ENCODE data around the gene ACOX1.

Gene ACOX1

DNA sequence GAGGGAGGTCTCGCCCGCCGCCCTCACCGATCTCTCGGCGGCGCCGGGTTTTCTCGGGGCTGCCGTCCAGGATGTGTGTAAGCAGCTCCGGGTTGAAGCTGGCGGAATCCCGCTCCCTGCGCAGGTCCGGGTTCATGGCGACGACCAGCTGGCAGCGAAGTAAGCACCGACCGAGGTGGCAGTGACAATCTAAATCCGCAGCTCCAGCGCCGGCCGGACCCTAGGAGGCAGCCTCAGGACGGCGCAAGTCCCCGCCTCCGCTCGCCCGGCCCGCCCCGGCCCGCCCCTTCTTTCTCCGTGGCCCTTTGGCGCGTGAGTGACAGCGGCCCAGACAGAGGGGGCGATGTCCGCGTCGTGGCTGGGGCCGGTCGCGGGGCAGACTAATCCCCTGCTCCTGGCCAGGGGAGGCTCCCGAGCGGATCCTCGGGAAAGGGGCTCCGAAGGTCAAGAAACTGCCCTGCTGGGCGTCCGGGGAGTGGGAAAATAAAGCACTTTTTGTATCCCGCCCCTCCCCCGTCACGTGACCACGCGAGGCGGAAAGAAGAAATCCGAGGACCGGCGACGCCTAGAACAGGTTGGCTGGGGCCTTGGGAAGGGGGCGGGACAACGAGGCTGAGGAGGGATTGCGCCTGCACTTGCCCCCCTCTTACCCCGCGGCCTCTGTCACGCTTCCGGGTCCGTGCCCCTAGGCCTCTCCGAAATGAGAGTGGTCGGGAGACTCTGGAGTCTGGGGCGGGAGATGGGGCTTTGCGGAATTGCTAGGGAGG, at the start of gene ACOX1, which contains the start of gene TEN1:
Gene ACOX1 (minus strand): TSS at position 229 of the 767 bp plus-strand sequence. CDS start 93 bp downstream, at position 136.
Gene TEN1 (plus strand): TSS at position 303 of the 767 bp plus-strand sequence. CDS start 6,953 bp downstream, outside the sequence.
- peak; percentile 75 for TF ChIP-seq EGR1 (IDR thresholded peaks at IDR 0.05)
- TF ChIP-seq ZBTB7A (IDR thresholded peaks at IDR 0.05; ENCODE audit: low read depth), result peak; percentile 61
- TF ChIP-seq, protein P1, sequence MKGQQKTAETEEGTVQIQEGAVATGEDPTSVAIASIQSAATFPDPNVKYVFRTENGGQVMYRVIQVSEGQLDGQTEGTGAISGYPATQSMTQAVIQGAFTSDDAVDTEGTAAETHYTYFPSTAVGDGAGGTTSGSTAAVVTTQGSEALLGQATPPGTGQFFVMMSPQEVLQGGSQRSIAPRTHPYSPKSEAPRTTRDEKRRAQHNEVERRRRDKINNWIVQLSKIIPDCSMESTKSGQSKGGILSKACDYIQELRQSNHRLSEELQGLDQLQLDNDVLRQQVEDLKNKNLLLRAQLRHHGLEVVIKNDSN (IDR thresholded peaks at IDR 0.05), result peak; percentile 100
- TF ChIP-seq FOXM1 (IDR thresholded peaks at IDR 0.05; ENCODE audit: borderline replicate concordance, low read depth), result no peak; the same call in 1 of the 2 replicates
- peak; percentile 84 for TF ChIP-seq TAF1 (IDR thresholded peaks at IDR 0.05; ENCODE audit: low read depth)
- 0 out of 2 replicates have a peak, but pooled peaks have one; percentile 7 for TF ChIP-seq CREB1 (IDR thresholded peaks at IDR 0.05; ENCODE audit: low read depth)
- TF ChIP-seq TEAD4 (IDR thresholded peaks at IDR 0.05), result 0 out of 2 replicates have a peak, but pooled peaks have one; percentile 9
- TF ChIP-seq, protein P2, sequence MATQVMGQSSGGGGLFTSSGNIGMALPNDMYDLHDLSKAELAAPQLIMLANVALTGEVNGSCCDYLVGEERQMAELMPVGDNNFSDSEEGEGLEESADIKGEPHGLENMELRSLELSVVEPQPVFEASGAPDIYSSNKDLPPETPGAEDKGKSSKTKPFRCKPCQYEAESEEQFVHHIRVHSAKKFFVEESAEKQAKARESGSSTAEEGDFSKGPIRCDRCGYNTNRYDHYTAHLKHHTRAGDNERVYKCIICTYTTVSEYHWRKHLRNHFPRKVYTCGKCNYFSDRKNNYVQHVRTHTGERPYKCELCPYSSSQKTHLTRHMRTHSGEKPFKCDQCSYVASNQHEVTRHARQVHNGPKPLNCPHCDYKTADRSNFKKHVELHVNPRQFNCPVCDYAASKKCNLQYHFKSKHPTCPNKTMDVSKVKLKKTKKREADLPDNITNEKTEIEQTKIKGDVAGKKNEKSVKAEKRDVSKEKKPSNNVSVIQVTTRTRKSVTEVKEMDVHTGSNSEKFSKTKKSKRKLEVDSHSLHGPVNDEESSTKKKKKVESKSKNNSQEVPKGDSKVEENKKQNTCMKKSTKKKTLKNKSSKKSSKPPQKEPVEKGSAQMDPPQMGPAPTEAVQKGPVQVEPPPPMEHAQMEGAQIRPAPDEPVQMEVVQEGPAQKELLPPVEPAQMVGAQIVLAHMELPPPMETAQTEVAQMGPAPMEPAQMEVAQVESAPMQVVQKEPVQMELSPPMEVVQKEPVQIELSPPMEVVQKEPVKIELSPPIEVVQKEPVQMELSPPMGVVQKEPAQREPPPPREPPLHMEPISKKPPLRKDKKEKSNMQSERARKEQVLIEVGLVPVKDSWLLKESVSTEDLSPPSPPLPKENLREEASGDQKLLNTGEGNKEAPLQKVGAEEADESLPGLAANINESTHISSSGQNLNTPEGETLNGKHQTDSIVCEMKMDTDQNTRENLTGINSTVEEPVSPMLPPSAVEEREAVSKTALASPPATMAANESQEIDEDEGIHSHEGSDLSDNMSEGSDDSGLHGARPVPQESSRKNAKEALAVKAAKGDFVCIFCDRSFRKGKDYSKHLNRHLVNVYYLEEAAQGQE (IDR thresholded peaks at IDR 0.05; ENCODE audit: low read depth), result no peak
- no peak; the same call in 1 of the 2 replicates for TF ChIP-seq EP300 (IDR thresholded peaks at IDR 0.05; ENCODE audit: borderline replicate concordance)
- TF ChIP-seq NFIC (IDR thresholded peaks at IDR 0.05), result no peak
- peak; percentile 57 for TF ChIP-seq TCF12 (IDR thresholded peaks at IDR 0.05; ENCODE audit: low read depth)
- TF ChIP-seq, protein P3, sequence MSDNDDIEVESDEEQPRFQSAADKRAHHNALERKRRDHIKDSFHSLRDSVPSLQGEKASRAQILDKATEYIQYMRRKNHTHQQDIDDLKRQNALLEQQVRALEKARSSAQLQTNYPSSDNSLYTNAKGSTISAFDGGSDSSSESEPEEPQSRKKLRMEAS (IDR thresholded peaks at IDR 0.05), result peak; percentile 62
- TF ChIP-seq YY1 (IDR thresholded peaks at IDR 0.05; ENCODE audit: low read depth), result peak; percentile 80
- no peak for TF ChIP-seq RAD21 (IDR thresholded peaks at IDR 0.05; ENCODE audit: low read depth)
- TF ChIP-seq CEBPB (IDR thresholded peaks at IDR 0.05), result no peak

DNA sequence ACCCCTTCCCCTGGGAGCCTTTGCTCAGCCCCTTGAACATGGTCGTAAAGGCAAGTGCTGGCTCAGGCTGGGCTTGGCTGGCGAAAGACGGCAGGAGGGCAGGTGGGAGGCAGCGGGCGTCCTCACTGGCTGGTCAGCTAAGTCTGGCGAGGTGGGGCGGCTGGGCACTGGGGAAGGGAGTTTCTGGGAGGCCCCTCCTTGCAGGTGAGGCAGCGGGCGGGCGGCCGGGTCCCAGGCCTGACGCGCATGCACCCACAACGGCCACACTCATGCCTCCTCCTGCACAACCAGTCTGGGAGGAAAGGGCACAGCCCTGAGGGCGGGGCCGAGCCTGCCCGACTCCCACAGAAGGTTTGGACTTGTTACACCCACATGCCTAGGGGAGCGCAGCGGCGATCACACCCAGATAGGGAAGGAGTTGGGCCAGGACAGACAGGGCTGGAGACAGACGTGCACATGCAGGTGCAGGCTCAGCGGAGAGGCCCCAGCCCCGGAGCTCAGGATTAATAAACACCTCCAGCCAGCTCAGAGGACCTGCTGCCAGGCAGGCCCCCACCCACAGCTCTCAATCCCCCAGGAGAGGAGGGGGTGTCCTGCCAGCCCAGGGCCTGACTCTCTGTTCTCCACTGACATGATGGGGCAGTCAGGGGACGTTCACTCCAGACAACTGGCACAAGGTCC, 48.3 kb upstream of the ACOX1 start, which contains the start of gene EVPL:
Gene EVPL (minus strand): TSS at position 148 of the 681 bp plus-strand sequence. CDS start 108 bp downstream, at position 40.
- TF ChIP-seq EGR1 (IDR thresholded peaks at IDR 0.05), result no peak
- no peak for TF ChIP-seq RAD21 (IDR thresholded peaks at IDR 0.05; ENCODE audit: low read depth)
- 0 out of 2 replicates have a peak, but pooled peaks have one; percentile 30 for TF ChIP-seq TCF12 (IDR thresholded peaks at IDR 0.05; ENCODE audit: low read depth)
- no peak for TF ChIP-seq TEAD4 (IDR thresholded peaks at IDR 0.05)
- TF ChIP-seq, protein P1 (IDR thresholded peaks at IDR 0.05), result no peak
- TF ChIP-seq, protein P3 (IDR thresholded peaks at IDR 0.05), result peak; percentile 89
- TF ChIP-seq CREB1 (IDR thresholded peaks at IDR 0.05; ENCODE audit: low read depth), result no peak
- TF ChIP-seq TAF1 (IDR thresholded peaks at IDR 0.05; ENCODE audit: low read depth), result peak; percentile 51; the same call in 1 of the 2 replicates
- no peak for TF ChIP-seq NFIC (IDR thresholded peaks at IDR 0.05)

DNA sequence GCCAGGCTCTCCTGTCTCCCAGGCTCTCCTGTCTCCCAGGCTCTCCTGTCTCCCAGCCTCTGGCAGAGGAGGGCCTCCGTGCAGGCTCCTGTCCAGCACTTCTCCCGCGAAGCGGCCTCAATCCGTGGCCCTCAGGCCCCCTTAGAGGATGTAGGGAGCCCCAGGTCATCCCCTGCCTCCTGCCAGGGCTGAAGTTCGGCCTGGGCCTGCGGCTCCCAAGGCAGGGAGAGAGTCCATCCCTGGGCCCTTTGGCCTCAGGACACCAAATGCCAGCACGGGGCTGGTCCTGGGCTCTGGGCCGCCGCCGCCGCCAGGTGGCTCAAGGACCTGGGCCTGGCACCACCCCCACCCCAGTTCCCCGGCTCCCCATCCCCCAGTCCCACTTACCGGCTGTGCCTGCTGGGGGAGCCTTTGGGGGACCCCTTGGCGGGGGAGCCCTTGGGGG, 47.8 kb upstream of the ACOX1 start:
- no peak for TF ChIP-seq NFIC (IDR thresholded peaks at IDR 0.05)
- TF ChIP-seq EGR1 (IDR thresholded peaks at IDR 0.05), result no peak
- TF ChIP-seq TEAD4 (IDR thresholded peaks at IDR 0.05), result no peak
- TF ChIP-seq ZBTB7A (IDR thresholded peaks at IDR 0.05; ENCODE audit: low read depth), result no peak
- no peak for TF ChIP-seq FOXM1 (IDR thresholded peaks at IDR 0.05; ENCODE audit: borderline replicate concordance, low read depth)

DNA sequence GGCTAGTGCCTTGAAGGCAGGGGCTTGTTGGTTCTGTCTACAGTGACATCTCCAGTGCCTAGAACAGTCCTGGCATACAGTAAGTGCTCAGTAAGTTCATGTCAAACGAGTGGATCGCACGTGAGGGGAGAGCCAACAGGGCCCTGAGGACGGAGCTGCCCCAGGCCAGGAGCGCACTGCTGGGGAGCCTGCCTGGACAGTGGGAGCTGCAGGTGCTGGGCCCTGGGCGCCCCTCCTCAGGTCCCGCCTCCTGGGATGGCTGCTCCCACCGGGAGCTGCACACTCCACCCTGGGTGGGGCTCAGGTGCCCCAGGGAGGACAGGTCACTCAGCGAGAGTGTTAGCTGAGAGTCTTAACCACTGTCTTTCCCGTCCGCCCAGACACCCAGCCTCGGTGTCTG, 46.3 kb upstream of the ACOX1 start:
- TF ChIP-seq FOXM1 (IDR thresholded peaks at IDR 0.05; ENCODE audit: borderline replicate concordance, low read depth) (no peak), RAD21 (IDR thresholded peaks at IDR 0.05; ENCODE audit: low read depth) (no peak), TCF12 (IDR thresholded peaks at IDR 0.05; ENCODE audit: low read depth) (no peak), EP300 (IDR thresholded peaks at IDR 0.05; ENCODE audit: borderline replicate concordance) (no peak), CEBPB (IDR thresholded peaks at IDR 0.05) (no peak), EGR1 (IDR thresholded peaks at IDR 0.05) (no peak), ZBTB7A (IDR thresholded peaks at IDR 0.05; ENCODE audit: low read depth) (no peak), TAF1 (IDR thresholded peaks at IDR 0.05; ENCODE audit: low read depth) (no peak), TEAD4 (IDR thresholded peaks at IDR 0.05) (no peak), NFIC (IDR thresholded peaks at IDR 0.05) (no peak)

DNA sequence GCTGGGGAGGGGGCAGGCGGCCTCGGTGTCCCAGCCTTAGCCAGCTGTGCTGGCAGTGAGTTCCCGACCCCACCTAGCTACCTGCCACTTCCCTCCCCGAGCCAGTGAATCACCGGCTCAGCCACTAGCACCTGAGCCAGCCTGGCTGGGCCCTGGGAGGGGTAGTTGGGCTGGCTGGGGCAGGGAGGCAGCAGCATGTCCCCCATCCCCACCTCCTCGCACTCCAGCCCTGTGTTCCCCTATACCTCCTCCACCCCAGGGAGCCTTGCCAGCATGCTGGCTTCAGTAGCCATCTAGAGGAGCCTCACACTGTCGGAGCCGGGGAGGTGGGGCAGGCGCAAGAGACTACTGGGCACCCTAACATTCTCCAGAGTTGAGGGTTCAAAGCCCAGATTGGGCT, 45.4 kb upstream of the ACOX1 start:
- TF ChIP-seq CREB1 (IDR thresholded peaks at IDR 0.05; ENCODE audit: low read depth), result no peak
- TF ChIP-seq, protein P3 (IDR thresholded peaks at IDR 0.05), result no peak
- no peak for TF ChIP-seq TAF1 (IDR thresholded peaks at IDR 0.05; ENCODE audit: low read depth)
- TF ChIP-seq, protein P1 (IDR thresholded peaks at IDR 0.05), result no peak
- TF ChIP-seq, protein P2 (IDR thresholded peaks at IDR 0.05; ENCODE audit: low read depth), result no peak
- no peak for TF ChIP-seq CEBPB (IDR thresholded peaks at IDR 0.05)
- TF ChIP-seq NFIC (IDR thresholded peaks at IDR 0.05), result no peak
- no peak for TF ChIP-seq TEAD4 (IDR thresholded peaks at IDR 0.05)
- TF ChIP-seq YY1 (IDR thresholded peaks at IDR 0.05; ENCODE audit: low read depth), result no peak
- TF ChIP-seq RAD21 (IDR thresholded peaks at IDR 0.05; ENCODE audit: low read depth), result no peak
- no peak for TF ChIP-seq ZBTB7A (IDR thresholded peaks at IDR 0.05; ENCODE audit: low read depth)
- TF ChIP-seq EGR1 (IDR thresholded peaks at IDR 0.05), result no peak
- TF ChIP-seq TCF12 (IDR thresholded peaks at IDR 0.05; ENCODE audit: low read depth), result no peak
- no peak for TF ChIP-seq EP300 (IDR thresholded peaks at IDR 0.05; ENCODE audit: borderline replicate concordance)
- TF ChIP-seq FOXM1 (IDR thresholded peaks at IDR 0.05; ENCODE audit: borderline replicate concordance, low read depth), result no peak

All from Ishikawa (cell line).